Measurements from ENCODE around the gene UGT1A5. TPM values are rescaled to one million over a fixed set of nuclear protein-coding genes. Genes with fewer than 3 reads are reported as not detected.

UGT1A5 gene
- total and polyA plus RNA-seq, 2 of the 13 experiments (the other 11 are each of a cell fraction or from before 2014, with no cell fraction given) = not detected

DNA sequence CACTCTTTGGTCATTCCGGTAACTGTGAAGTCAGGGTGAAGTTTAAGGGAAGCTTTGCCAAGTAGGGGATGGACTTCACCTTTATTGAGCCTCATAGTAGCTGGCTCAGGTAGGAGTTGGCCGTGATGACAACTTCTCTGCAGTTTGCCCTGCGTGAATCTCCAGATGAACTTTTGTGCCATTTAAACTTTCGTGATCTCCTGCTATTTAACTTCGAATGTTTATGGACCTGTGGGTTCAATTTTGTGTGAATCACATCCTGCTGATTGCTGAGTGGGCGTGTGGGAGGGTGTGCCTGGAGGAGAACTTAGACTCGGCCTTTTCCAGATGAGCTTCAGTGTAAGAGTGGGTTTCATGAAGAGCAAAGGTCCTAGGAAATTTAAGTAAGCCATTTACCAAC lies 51.6 kb downstream of the UGT1A5 start:
- DNase-seq (ENCODE audit: low spot score) = no peak
- no peak for ATAC-seq
- Histone ChIP-seq H3K79me2 (ENCODE audit: insufficient read depth, low read length) (no peaks in the 10 kb centered on the region), H3K9me3 (ENCODE audit: low read length) (no peaks in the 10 kb centered on the region), H2AFZ (ENCODE audit: low read length) (no peak overlapping the region), H4K20me1 (ENCODE audit: insufficient read depth, low read length) (no peaks in the 10 kb centered on the region), H3K27ac (ENCODE audit: extremely low read length, insufficient read depth, low read length) (no peak overlapping the region), H3K4me2 (ENCODE audit: low read depth, low read length) (no peak overlapping the region), H3K9ac (ENCODE audit: insufficient read depth, low read depth, low read length) (no peak overlapping the region), H3K4me3 (replicated peaks in 1 of 3; ENCODE audit: insufficient read depth in 1 of 3, low read depth in 2 of 3, low read length in 3 of 3) (no peak overlapping the region), H3K36me3 (replicated peaks in 1 of 2; ENCODE audit: control insufficient read depth in 1 of 2, insufficient read depth in 2 of 2, low read length in 2 of 2) (no peaks in the 10 kb centered on the region), H3K4me1 (ENCODE audit: insufficient read depth, low read length) (peaks cover 12% of the 10 kb centered on the region), H3K27me3 (ENCODE audit: control insufficient read depth in 1 of 2, insufficient read depth in 2 of 2, low read length in 2 of 2) (peaks cover 4 to 61% of the 10 kb centered on the region in 2 experiments; a peak in 3 of 5 replicates)
- FAIRE-seq = no peak
- ChIA-PET CTCF (ENCODE audit: low intra/inter-chr PET ratio, low total read pairs) (no interaction called here), POLR2A (no interaction called here)
- no TSS peak for BruUV-seq (replicated peaks)
- in situ Hi-C loops (cut with HindIII; ENCODE audit: extremely low pct_ligation_motif_present, low pct_unique_long_range_greater_than_20kb) = no loop called here
- TF ChIP-seq ATRX (CRISPR knock-in tag; IDR thresholded peaks at IDR 0.05; ENCODE audit: borderline replicate concordance) (no peak), AHDC1 (CRISPR knock-in tag; IDR thresholded peaks at IDR 0.05; ENCODE audit: borderline replicate concordance) (peak; percentile 33; the same call in 1 of the 2 replicates)
- 13% methylated on average over 7 of the region's 7 CpGs for WGBS (ENCODE audit: low lambda C conversion rate)
- intact Hi-C loops (cut with micrococcal nuclease; ENCODE audit: unreplicated experiment) = no loop called here

GRCh38 chr2:233764761-233765160 lies 52.1 kb downstream of the UGT1A5 start:
- BruUV-seq (replicated peaks) = no TSS peak
- no peaks in the 10 kb centered on the region for H3K79me2 ChIP-seq (ENCODE audit: insufficient read depth, low read length)
- ChIA-PET CTCF (ENCODE audit: low intra/inter-chr PET ratio, low total read pairs) (no interaction called here), POLR2A (no interaction called here)
- no peak overlapping the region for H3K9ac ChIP-seq (ENCODE audit: insufficient read depth, low read depth, low read length)
- no peak overlapping the region for H3K4me3 ChIP-seq (replicated peaks in 1 of 3; ENCODE audit: insufficient read depth in 1 of 3, low read depth in 2 of 3, low read length in 3 of 3)
- intact Hi-C loops (cut with micrococcal nuclease; ENCODE audit: unreplicated experiment) (no loop called here), in situ Hi-C loops (cut with HindIII; ENCODE audit: extremely low pct_ligation_motif_present, low pct_unique_long_range_greater_than_20kb) (no loop called here)
- H3K27ac ChIP-seq (ENCODE audit: extremely low read length, insufficient read depth, low read length) = no peak overlapping the region
- FAIRE-seq (no peak), ATAC-seq (no peak), DNase-seq (ENCODE audit: low spot score) (no peak)
- H3K9me3 ChIP-seq (ENCODE audit: low read length) = no peaks in the 10 kb centered on the region
- H3K4me1 ChIP-seq (ENCODE audit: insufficient read depth, low read length) = peaks cover 8% of the 10 kb centered on the region
- TF ChIP-seq ZNF709 (CRISPR knock-in tag; IDR thresholded peaks at IDR 0.05) (no peak), NR2F6 (IDR thresholded peaks at IDR 0.05) (no peak), NR2F6 (CRISPR knock-in tag; IDR thresholded peaks at IDR 0.05) (no peak)
- H3K4me2 ChIP-seq (ENCODE audit: low read depth, low read length) = no peak overlapping the region
- no peaks in the 10 kb centered on the region for H4K20me1 ChIP-seq (ENCODE audit: insufficient read depth, low read length)
- no peak overlapping the region for H2AFZ ChIP-seq (ENCODE audit: low read length)
- WGBS (ENCODE audit: low lambda C conversion rate) = 38% methylated on average over 3 of the region's 3 CpGs
- no peaks in the 10 kb centered on the region for H3K36me3 ChIP-seq (replicated peaks in 1 of 2; ENCODE audit: control insufficient read depth in 1 of 2, insufficient read depth in 2 of 2, low read length in 2 of 2)
- peaks cover 4 to 63% of the 10 kb centered on the region in 2 experiments; a peak in 3 of 5 replicates for H3K27me3 ChIP-seq (ENCODE audit: control insufficient read depth in 1 of 2, insufficient read depth in 2 of 2, low read length in 2 of 2)

Measured in HepG2 (cell line).